WTC11 (cell line): ENCODE measurements around the gene KCNJ11. TPM values are rescaled to one million over a fixed set of nuclear protein-coding genes. Genes with fewer than 3 reads are reported as not detected.

ENCODE experiments used
- ATAC-seq: fragments of 200-7000 bp; cut with Tn5 transposase; 2 replicates; pipeline ENCODE4 v1.10.0; 2021; ENCODE audit warnings: mild to moderate bottlenecking, moderate library complexity
- CTCF ChIA-PET: fragments of 300-600 bp; sonication (Branson Sonifier 250); formaldehyde crosslinking; loops from one replicate; lab custom pipeline; 2021; ENCODE audit warnings: antibody characterized with exemption; lab: Charles Lee
- POLR2A ChIA-PET: fragments of 350-600 bp; sonication (Branson Sonifier 250); formaldehyde crosslinking; loops from one replicate; lab custom pipeline; 2021; ENCODE audit warnings: antibody characterized with exemption; lab: Charles Lee
- DNase-seq: peaks from one replicate; pipeline ENCODE4 v3.0.0; 2021; ENCODE audit warnings: low spot score
- H3K27ac Mint-ChIP-seq: 2 replicates; pipeline ENCODE4 v1.8.0; 2021; ENCODE audit warnings: mixed read lengths
- H3K27me3 Mint-ChIP-seq: 2 replicates; pipeline ENCODE4 v1.8.0; 2021; ENCODE audit warnings: low read depth, mild to moderate bottlenecking, moderate library complexity, mixed read lengths
- H3K36me3 Mint-ChIP-seq: 2 replicates; pipeline ENCODE4 v1.8.0; 2021; ENCODE audit warnings: mixed read lengths
- H3K4me1 Mint-ChIP-seq: 2 replicates; pipeline ENCODE4 v1.8.0; 2022; ENCODE audit warnings: mixed read lengths
- H3K4me3 Mint-ChIP-seq: 2 replicates; pipeline ENCODE4 v1.8.0; 2021; ENCODE audit warnings: mild to moderate bottlenecking, moderate library complexity, mixed read lengths
- H3K9me3 Mint-ChIP-seq: 2 replicates; pipeline ENCODE4 v1.8.0; 2021; ENCODE audit warnings: mixed read lengths
- ETV6 ChIP-seq: sonication (generic); formaldehyde crosslinking; IDR thresholded peaks from 2 replicates; pipeline ENCODE4 v1.8.1; 2022; ENCODE audit warnings: mild to moderate bottlenecking, missing genetic modification reagents
- FOXJ3 ChIP-seq: sonication (generic); formaldehyde crosslinking; IDR thresholded peaks from 2 replicates; pipeline ENCODE4 v1.9.0; 2021; ENCODE audit warnings: missing genetic modification reagents, mild to moderate bottlenecking, borderline replicate concordance
- JUN ChIP-seq: sonication (generic); formaldehyde crosslinking; IDR thresholded peaks from 2 replicates; pipeline ENCODE4 v1.8.0; 2023; ENCODE audit warnings: mild to moderate bottlenecking, missing genetic modification reagents
- SMAD4 ChIP-seq: sonication (generic); formaldehyde crosslinking; IDR thresholded peaks from 2 replicates; pipeline ENCODE4 v1.8.0; 2022; ENCODE audit warnings: mild to moderate bottlenecking, missing genetic modification reagents
- SOX15 ChIP-seq: fragments of 250-450 bp; sonication (Bioruptor Pico); IDR thresholded peaks from 2 replicates; pipeline ENCODE4 v1.9.0; 2021; ENCODE audit warnings: mild to moderate bottlenecking
- SP1 ChIP-seq: sonication (generic); formaldehyde crosslinking; conservative IDR thresholded peaks from 2 replicates; pipeline ENCODE4 v1.8.1; 2022; ENCODE audit warnings: missing genetic modification reagents
- TP53 ChIP-seq: sonication (generic); formaldehyde crosslinking; IDR thresholded peaks from 2 replicates; pipeline ENCODE4 v1.8.1; 2023; ENCODE audit warnings: mild to moderate bottlenecking, missing genetic modification reagents
- total RNA-seq: library from RNA; stranded (reverse); gene quantifications from 3 replicates; pipeline ENCODE4 v1.2.3, GENCODE V29; 2021
- TF ChIP-seq, protein P1 (sequence below): fragments of 250-450 bp; sonication (Bioruptor Pico); conservative IDR thresholded peaks from 2 replicates; pipeline ENCODE4 v1.9.0; 2021; ENCODE audit warnings: mild to moderate bottlenecking
- TF ChIP-seq, protein P2 (sequence below): sonication (generic); formaldehyde crosslinking; IDR thresholded peaks from 2 replicates; pipeline ENCODE4 v1.8.1; 2022; ENCODE audit warnings: low read depth, missing genetic modification reagents, borderline replicate concordance
- TF ChIP-seq, protein P3 (sequence below): fragments of 250-450 bp; sonication (Bioruptor Pico); IDR thresholded peaks from 2 replicates; pipeline ENCODE4 v1.9.0; 2021; ENCODE audit warnings: mild to moderate bottlenecking, borderline replicate concordance
- TF ChIP-seq, protein P4 (sequence below): sonication (generic); formaldehyde crosslinking; IDR thresholded peaks from 2 replicates; pipeline ENCODE4 v1.8.0; 2022; ENCODE audit warnings: mild to moderate bottlenecking, missing genetic modification reagents
- TF ChIP-seq, protein P5 (sequence below): sonication (generic); formaldehyde crosslinking; IDR thresholded peaks from 2 replicates; pipeline ENCODE4 v1.8.0; 2023; ENCODE audit warnings: missing genetic modification reagents
- TF ChIP-seq, protein P6 (sequence below): sonication (generic); formaldehyde crosslinking; IDR thresholded peaks from 2 replicates; pipeline ENCODE4 v1.8.1; 2022; ENCODE audit warnings: low read depth, mild to moderate bottlenecking, moderate library complexity, missing genetic modification reagents, borderline replicate concordance
- TF ChIP-seq, protein P7 (sequence below): fragments of 250-450 bp; sonication (Bioruptor Pico); IDR thresholded peaks from 2 replicates; pipeline ENCODE4 v1.8.0; 2021; ENCODE audit warnings: mild to moderate bottlenecking
- TF ChIP-seq, protein P8 (sequence below): sonication (generic); formaldehyde crosslinking; conservative IDR thresholded peaks from 2 replicates; pipeline ENCODE4 v1.8.1; 2022; ENCODE audit warnings: mild to moderate bottlenecking, missing genetic modification reagents

The KCNJ11 gene
- total RNA-seq, 1 experiment from 2014 or later: 8.2 TPM

DNA sequence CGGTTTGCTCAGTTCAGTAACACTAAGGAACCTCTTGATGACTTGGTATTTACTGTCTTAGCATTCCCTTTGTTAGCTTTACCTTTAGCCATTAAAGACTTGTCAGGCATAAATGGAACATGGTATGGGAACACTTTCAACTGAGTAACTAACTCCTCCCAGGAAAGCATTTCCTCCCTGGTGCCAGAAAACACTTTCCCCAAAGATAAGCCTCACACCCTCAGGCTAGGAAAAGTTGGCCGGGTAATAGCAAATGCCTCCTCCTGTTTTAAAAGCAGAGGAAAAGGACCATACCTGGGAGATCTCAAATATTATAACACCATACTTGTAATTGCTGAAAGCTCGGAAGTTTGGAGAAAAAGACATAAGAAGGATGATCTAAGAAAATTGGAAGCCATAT is 12.0 kb downstream of the KCNJ11 start (continued):
- TF ChIP-seq, protein P1, sequence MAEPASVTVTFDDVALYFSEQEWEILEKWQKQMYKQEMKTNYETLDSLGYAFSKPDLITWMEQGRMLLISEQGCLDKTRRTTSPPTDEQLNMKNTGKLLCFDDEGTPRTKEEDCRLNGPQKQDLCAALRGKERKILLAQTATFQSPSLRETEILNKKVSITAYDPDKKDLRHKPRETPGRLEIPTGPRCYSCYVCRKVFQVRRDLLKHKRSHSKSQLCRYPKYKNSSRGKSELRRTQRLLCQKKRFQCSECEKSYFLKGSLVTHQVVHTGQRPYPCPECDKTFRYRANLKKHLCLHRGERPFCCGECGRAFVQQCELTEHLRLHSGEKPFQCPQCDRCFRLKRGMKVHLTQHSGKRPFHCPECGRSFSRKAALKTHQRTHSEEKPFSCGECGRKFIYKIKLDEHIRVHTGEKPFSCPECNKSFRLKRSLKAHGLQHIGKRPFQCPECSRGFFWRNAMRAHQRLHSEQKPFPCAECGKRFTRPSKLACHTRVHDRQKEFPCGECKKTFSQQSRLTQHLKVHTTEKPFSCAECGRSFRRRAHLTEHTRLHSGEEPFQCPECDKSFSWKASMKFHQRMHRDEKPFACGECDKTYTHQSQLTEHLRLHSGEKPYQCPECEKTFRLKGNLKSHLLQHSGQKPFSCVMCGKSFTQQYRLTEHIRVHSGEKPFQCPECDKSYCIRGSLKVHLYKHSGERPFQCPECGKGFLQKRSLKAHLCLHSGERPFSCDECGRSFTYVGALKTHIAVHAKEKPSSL (CRISPR knock-in tag): no peak
- no peak for TF ChIP-seq TP53
- TF ChIP-seq, protein P2, sequence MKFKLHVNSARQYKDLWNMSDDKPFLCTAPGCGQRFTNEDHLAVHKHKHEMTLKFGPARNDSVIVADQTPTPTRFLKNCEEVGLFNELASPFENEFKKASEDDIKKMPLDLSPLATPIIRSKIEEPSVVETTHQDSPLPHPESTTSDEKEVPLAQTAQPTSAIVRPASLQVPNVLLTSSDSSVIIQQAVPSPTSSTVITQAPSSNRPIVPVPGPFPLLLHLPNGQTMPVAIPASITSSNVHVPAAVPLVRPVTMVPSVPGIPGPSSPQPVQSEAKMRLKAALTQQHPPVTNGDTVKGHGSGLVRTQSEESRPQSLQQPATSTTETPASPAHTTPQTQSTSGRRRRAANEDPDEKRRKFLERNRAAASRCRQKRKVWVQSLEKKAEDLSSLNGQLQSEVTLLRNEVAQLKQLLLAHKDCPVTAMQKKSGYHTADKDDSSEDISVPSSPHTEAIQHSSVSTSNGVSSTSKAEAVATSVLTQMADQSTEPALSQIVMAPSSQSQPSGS (CRISPR knock-in tag): no peak
- TF ChIP-seq, protein P3, sequence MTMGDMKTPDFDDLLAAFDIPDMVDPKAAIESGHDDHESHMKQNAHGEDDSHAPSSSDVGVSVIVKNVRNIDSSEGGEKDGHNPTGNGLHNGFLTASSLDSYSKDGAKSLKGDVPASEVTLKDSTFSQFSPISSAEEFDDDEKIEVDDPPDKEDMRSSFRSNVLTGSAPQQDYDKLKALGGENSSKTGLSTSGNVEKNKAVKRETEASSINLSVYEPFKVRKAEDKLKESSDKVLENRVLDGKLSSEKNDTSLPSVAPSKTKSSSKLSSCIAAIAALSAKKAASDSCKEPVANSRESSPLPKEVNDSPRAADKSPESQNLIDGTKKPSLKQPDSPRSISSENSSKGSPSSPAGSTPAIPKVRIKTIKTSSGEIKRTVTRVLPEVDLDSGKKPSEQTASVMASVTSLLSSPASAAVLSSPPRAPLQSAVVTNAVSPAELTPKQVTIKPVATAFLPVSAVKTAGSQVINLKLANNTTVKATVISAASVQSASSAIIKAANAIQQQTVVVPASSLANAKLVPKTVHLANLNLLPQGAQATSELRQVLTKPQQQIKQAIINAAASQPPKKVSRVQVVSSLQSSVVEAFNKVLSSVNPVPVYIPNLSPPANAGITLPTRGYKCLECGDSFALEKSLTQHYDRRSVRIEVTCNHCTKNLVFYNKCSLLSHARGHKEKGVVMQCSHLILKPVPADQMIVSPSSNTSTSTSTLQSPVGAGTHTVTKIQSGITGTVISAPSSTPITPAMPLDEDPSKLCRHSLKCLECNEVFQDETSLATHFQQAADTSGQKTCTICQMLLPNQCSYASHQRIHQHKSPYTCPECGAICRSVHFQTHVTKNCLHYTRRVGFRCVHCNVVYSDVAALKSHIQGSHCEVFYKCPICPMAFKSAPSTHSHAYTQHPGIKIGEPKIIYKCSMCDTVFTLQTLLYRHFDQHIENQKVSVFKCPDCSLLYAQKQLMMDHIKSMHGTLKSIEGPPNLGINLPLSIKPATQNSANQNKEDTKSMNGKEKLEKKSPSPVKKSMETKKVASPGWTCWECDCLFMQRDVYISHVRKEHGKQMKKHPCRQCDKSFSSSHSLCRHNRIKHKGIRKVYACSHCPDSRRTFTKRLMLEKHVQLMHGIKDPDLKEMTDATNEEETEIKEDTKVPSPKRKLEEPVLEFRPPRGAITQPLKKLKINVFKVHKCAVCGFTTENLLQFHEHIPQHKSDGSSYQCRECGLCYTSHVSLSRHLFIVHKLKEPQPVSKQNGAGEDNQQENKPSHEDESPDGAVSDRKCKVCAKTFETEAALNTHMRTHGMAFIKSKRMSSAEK (CRISPR knock-in tag): no peak
- TF ChIP-seq, protein P4, sequence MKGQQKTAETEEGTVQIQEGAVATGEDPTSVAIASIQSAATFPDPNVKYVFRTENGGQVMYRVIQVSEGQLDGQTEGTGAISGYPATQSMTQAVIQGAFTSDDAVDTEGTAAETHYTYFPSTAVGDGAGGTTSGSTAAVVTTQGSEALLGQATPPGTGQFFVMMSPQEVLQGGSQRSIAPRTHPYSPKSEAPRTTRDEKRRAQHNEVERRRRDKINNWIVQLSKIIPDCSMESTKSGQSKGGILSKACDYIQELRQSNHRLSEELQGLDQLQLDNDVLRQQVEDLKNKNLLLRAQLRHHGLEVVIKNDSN: no peak
- TF ChIP-seq FOXJ3 (CRISPR knock-in tag): no peak
- TF ChIP-seq SOX15 (CRISPR knock-in tag): no peak
- TF ChIP-seq SMAD4 (CRISPR knock-in tag): no peak

DNA sequence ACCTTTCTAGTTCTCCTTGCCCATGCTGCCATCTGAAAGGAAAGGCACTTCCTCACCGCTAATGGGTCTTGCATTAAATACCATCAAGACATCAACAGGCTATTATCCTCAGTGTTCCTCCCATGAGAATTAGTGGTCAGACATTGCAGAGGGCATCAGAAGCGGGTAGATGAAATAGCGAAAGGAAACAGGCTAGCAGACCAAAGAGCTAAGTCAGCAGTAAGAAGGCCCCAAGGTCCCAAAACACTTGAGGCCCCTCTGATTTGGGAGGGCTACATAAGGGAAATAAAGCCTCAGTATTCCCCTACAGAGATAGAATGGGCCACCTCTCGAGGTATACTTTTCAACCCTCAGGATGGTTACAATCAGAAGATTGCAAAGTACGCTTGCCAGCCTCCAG is 12.9 kb downstream of the KCNJ11 start:
- H3K4me3 Mint-ChIP-seq: no peak overlapping the region
- no peak overlapping the region for H3K27ac Mint-ChIP-seq
- ChIA-PET CTCF (interaction anchor here (1.2 to 1.5 kb wide), 4 partner anchors 8 to 153 kb away, joined by 3 to 5 read pairs (median 4); no protein-coding TSS in a partner anchor), POLR2A (no interaction called here)
- no peak for TF ChIP-seq ETV6
- no peak for TF ChIP-seq SP1 (CRISPR knock-in tag)
- TF ChIP-seq, protein P5, sequence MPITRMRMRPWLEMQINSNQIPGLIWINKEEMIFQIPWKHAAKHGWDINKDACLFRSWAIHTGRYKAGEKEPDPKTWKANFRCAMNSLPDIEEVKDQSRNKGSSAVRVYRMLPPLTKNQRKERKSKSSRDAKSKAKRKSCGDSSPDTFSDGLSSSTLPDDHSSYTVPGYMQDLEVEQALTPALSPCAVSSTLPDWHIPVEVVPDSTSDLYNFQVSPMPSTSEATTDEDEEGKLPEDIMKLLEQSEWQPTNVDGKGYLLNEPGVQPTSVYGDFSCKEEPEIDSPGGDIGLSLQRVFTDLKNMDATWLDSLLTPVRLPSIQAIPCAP: no peak
- no peak for TF ChIP-seq JUN (CRISPR knock-in tag)
- TF ChIP-seq, protein P6, sequence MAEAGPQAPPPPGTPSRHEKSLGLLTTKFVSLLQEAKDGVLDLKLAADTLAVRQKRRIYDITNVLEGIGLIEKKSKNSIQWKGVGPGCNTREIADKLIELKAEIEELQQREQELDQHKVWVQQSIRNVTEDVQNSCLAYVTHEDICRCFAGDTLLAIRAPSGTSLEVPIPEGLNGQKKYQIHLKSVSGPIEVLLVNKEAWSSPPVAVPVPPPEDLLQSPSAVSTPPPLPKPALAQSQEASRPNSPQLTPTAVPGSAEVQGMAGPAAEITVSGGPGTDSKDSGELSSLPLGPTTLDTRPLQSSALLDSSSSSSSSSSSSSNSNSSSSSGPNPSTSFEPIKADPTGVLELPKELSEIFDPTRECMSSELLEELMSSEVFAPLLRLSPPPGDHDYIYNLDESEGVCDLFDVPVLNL (CRISPR knock-in tag): no peak
- TF ChIP-seq, protein P7, sequence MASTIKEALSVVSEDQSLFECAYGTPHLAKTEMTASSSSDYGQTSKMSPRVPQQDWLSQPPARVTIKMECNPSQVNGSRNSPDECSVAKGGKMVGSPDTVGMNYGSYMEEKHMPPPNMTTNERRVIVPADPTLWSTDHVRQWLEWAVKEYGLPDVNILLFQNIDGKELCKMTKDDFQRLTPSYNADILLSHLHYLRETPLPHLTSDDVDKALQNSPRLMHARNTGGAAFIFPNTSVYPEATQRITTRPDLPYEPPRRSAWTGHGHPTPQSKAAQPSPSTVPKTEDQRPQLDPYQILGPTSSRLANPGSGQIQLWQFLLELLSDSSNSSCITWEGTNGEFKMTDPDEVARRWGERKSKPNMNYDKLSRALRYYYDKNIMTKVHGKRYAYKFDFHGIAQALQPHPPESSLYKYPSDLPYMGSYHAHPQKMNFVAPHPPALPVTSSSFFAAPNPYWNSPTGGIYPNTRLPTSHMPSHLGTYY (CRISPR knock-in tag): no peak
- TF ChIP-seq, protein P8, sequence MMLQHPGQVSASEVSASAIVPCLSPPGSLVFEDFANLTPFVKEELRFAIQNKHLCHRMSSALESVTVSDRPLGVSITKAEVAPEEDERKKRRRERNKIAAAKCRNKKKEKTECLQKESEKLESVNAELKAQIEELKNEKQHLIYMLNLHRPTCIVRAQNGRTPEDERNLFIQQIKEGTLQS: no peak
- H3K27me3 Mint-ChIP-seq: peaks cover 27% of the 10 kb centered on the region
- peaks cover 58% of the 10 kb centered on the region for H3K36me3 Mint-ChIP-seq
- ATAC-seq (no peak), DNase-seq (no peak)
- H3K9me3 Mint-ChIP-seq: peaks cover 74% of the 10 kb centered on the region
- no peaks in the 10 kb centered on the region for H3K4me1 Mint-ChIP-seq
